Activated CD8-positive, alpha-beta memory T cell treated with anti-CD3 and anti-CD28 coated beads, Interleukin-2, amount 10 ng/mL, durations not matched to agents 7 days and 5 days (primary cell): ENCODE measurements around the gene NGDN. TPM values are rescaled to one million over a fixed set of nuclear protein-coding genes. Genes with fewer than 3 reads are reported as not detected.
A peak's percentile ranks its signal among the peaks of the same experiment; 100 is the strongest.
"Not testable (repeated sequence)": the region's sequence is repeated elsewhere in the genome, so short reads cannot be mapped to it uniquely, and the experiment has no call there.

Experiments used
- ATAC-seq: fragments of 150-1000 bp; cut with Tn5 transposase; one replicate; pipeline ENCODE4 v1.10.0; 2021; ENCODE audit warnings: moderate library complexity
- CTCF ChIA-PET: fragments of 350-600 bp; sonication (Branson Sonifier 250); formaldehyde crosslinking; loops from one replicate; lab custom pipeline; 2021; ENCODE audit warnings: antibody characterized with exemption; lab: Charles Lee
- DNase-seq: peaks from one replicate; pipeline ENCODE4 v3.0.0-alpha.2; 2020
- H3K27ac Mint-ChIP-seq: one replicate; pipeline ENCODE4 v1.8.0; 2021; ENCODE audit warnings: mild to moderate bottlenecking, mixed read lengths
- H3K27me3 Mint-ChIP-seq: one replicate; pipeline ENCODE4 v1.8.0; 2021; ENCODE audit warnings: mixed read lengths
- H3K36me3 Mint-ChIP-seq: one replicate; pipeline ENCODE4 v1.8.0; 2021; ENCODE audit warnings: mild to moderate bottlenecking, mixed read lengths
- H3K4me1 Mint-ChIP-seq: one replicate; pipeline ENCODE4 v1.8.0; 2021; ENCODE audit warnings: mixed read lengths
- H3K4me3 Mint-ChIP-seq: one replicate; pipeline ENCODE4 v1.8.0; 2021; ENCODE audit warnings: mild to moderate bottlenecking, moderate library complexity, mixed read lengths
- H3K9me3 Mint-ChIP-seq: one replicate; pipeline ENCODE4 v1.8.0; 2022; ENCODE audit warnings: low read depth, mixed read lengths
- total RNA-seq, 2 experiments: library from RNA; stranded (reverse); gene quantifications; one replicate each; pipeline ENCODE4 v1.2.3, GENCODE V29; 2021

Gene NGDN
- total RNA-seq, 2 experiments from 2014 or later: 42.7 to 53.0 TPM

GRCh38 chr14:23444314-23444713 lies 25.2 kb upstream of the NGDN start:
- H3K9me3 Mint-ChIP-seq: no peaks in the 10 kb centered on the region
- peaks cover 11% of the 10 kb centered on the region for H3K4me1 Mint-ChIP-seq
- ATAC-seq (no peak), DNase-seq (no peak)
- no peak overlapping the region for H3K27ac Mint-ChIP-seq
- peaks cover 5% of the 10 kb centered on the region for H3K27me3 Mint-ChIP-seq
- no peak overlapping the region for H3K4me3 Mint-ChIP-seq
- CTCF ChIA-PET: interaction anchor here (1.4 kb wide), 1 partner anchor 14 kb away, joined by 3 read pairs; no protein-coding TSS in a partner anchor
- peaks cover 2% of the 10 kb centered on the region for H3K36me3 Mint-ChIP-seq

- Mint-ChIP-seq H3K36me3 (peaks cover 2% of the 10 kb centered on the region), H3K4me3 (no peak overlapping the region), H3K27me3 (peaks cover 8% of the 10 kb centered on the region), H3K4me1 (peaks cover 11% of the 10 kb centered on the region), H3K9me3 (no peaks in the 10 kb centered on the region), H3K27ac (no peak overlapping the region)
- CTCF ChIA-PET: no interaction called here
- no peak for DNase-seq
- ATAC-seq: no peak
Measured at GRCh38 chr14:23445773-23446172, 23.7 kb upstream of the NGDN start.

- Mint-ChIP-seq H3K27ac (no peak overlapping the region), H3K36me3 (peaks cover 2% of the 10 kb centered on the region), H3K4me3 (no peak overlapping the region), H3K9me3 (no peaks in the 10 kb centered on the region), H3K27me3 (peaks cover 14% of the 10 kb centered on the region), H3K4me1 (peaks cover 9% of the 10 kb centered on the region)
- CTCF ChIA-PET: no interaction called here
- ATAC-seq (no peak), DNase-seq (no peak)
Measured at GRCh38 chr14:23446291-23446851, 23.1 kb upstream of the NGDN start.

- H3K4me3 Mint-ChIP-seq: no peak overlapping the region
- peak overlapping the region; percentile 47 for H3K27ac Mint-ChIP-seq
- H3K9me3 Mint-ChIP-seq: no peaks in the 10 kb centered on the region
- peaks cover 9% of the 10 kb centered on the region for H3K4me1 Mint-ChIP-seq
- peaks cover 15% of the 10 kb centered on the region for H3K27me3 Mint-ChIP-seq
- H3K36me3 Mint-ChIP-seq: peaks cover 2% of the 10 kb centered on the region
- DNase-seq: no peak
- peak; percentile 30 for ATAC-seq
- CTCF ChIA-PET: no interaction called here
Measured at GRCh38 chr14:23447361-23448350, 21.8 kb upstream of the NGDN start.

GRCh38 chr14:23449314-23449713 lies 20.2 kb upstream of the NGDN start:
- peaks cover 11% of the 10 kb centered on the region for H3K4me1 Mint-ChIP-seq
- no peaks in the 10 kb centered on the region for H3K9me3 Mint-ChIP-seq
- no peak overlapping the region for H3K27ac Mint-ChIP-seq
- ATAC-seq (no peak), DNase-seq (no peak)
- peaks cover 2% of the 10 kb centered on the region for H3K36me3 Mint-ChIP-seq
- no peak overlapping the region for H3K4me3 Mint-ChIP-seq
- H3K27me3 Mint-ChIP-seq: peaks cover 19% of the 10 kb centered on the region
- CTCF ChIA-PET: interaction anchor here (1.6 kb wide), 1 partner anchor 110 kb away, joined by 3 read pairs; no protein-coding TSS in a partner anchor

- H3K27ac Mint-ChIP-seq: no peak overlapping the region
- H3K27me3 Mint-ChIP-seq: peaks cover 24% of the 10 kb centered on the region
- peaks cover 11% of the 10 kb centered on the region for H3K4me1 Mint-ChIP-seq
- ATAC-seq (no peak), DNase-seq (no peak)
- H3K36me3 Mint-ChIP-seq: peaks cover 2% of the 10 kb centered on the region
- H3K4me3 Mint-ChIP-seq: no peak overlapping the region
- no peaks in the 10 kb centered on the region for H3K9me3 Mint-ChIP-seq
- CTCF ChIA-PET: interaction anchor here (1.6 kb wide), 1 partner anchor 109 kb away, joined by 3 read pairs; no protein-coding TSS in a partner anchor
Measured at GRCh38 chr14:23450379-23450778, 19.1 kb upstream of the NGDN start.

GRCh38 chr14:23452237-23452636 lies 17.3 kb upstream of the NGDN start:
- CTCF ChIA-PET: no interaction called here

GRCh38 chr14:23454445-23454856 lies 15.1 kb upstream of the NGDN start:
- CTCF ChIA-PET: no interaction called here
- ATAC-seq (no peak), DNase-seq (no peak)
- Mint-ChIP-seq H3K27ac (no peak overlapping the region), H3K27me3 (peaks cover 46% of the 10 kb centered on the region), H3K4me3 (no peak overlapping the region), H3K9me3 (no peaks in the 10 kb centered on the region), H3K36me3 (no peaks in the 10 kb centered on the region), H3K4me1 (peaks cover 3% of the 10 kb centered on the region)

More at GRCh38 chr14:23452237-23452636, 17.3 kb upstream of the NGDN start:
- no peak for DNase-seq
- peaks cover 10% of the 10 kb centered on the region for H3K4me1 Mint-ChIP-seq
- ATAC-seq: no peak
- H3K4me3 Mint-ChIP-seq: no peak overlapping the region
- H3K9me3 Mint-ChIP-seq: no peaks in the 10 kb centered on the region
- no peak overlapping the region for H3K27ac Mint-ChIP-seq
- peaks cover 36% of the 10 kb centered on the region for H3K27me3 Mint-ChIP-seq
- peaks cover 2% of the 10 kb centered on the region for H3K36me3 Mint-ChIP-seq

GRCh38 chr14:23456883-23457586 lies 12.5 kb upstream of the NGDN start:
- H3K4me1 Mint-ChIP-seq, H3K36me3 Mint-ChIP-seq, H3K27ac Mint-ChIP-seq, ATAC-seq, H3K4me3 Mint-ChIP-seq, DNase-seq, H3K9me3 Mint-ChIP-seq: not testable (repeated sequence)
- peaks cover 45% of the 10 kb centered on the region for H3K27me3 Mint-ChIP-seq
- CTCF ChIA-PET: interaction anchor here (0.6 to 1.2 kb wide), 4 partner anchors 11 to 209 kb away, joined by 3 to 5 read pairs (median 3); no protein-coding TSS in a partner anchor

GRCh38 chr14:23457587-23458445 lies 11.7 kb upstream of the NGDN start:
- DNase-seq: no peak
- Mint-ChIP-seq H3K4me1 (peaks cover 3% of the 10 kb centered on the region), H3K27me3 (peaks cover 45% of the 10 kb centered on the region), H3K4me3 (no peak overlapping the region), H3K36me3 (no peaks in the 10 kb centered on the region), H3K27ac (no peak overlapping the region), H3K9me3 (no peaks in the 10 kb centered on the region)
- CTCF ChIA-PET: interaction anchor here (0.6 kb wide), 1 partner anchor 208 kb away, joined by 3 read pairs; no protein-coding TSS in a partner anchor
- ATAC-seq: no peak

- H3K27ac Mint-ChIP-seq: no peak overlapping the region
- no peak overlapping the region for H3K4me3 Mint-ChIP-seq
- H3K9me3 Mint-ChIP-seq: no peaks in the 10 kb centered on the region
- CTCF ChIA-PET: no interaction called here
- ATAC-seq (no peak), DNase-seq (no peak)
- peaks cover 24% of the 10 kb centered on the region for H3K27me3 Mint-ChIP-seq
- H3K4me1 Mint-ChIP-seq: no peaks in the 10 kb centered on the region
- H3K36me3 Mint-ChIP-seq: no peaks in the 10 kb centered on the region
Measured at GRCh38 chr14:23460960-23461359, 8.5 kb upstream of the NGDN start.

- ATAC-seq (no peak), DNase-seq (no peak)
- CTCF ChIA-PET: no interaction called here
- Mint-ChIP-seq H3K4me3 (no peak overlapping the region), H3K36me3 (no peaks in the 10 kb centered on the region), H3K27me3 (peaks cover 6% of the 10 kb centered on the region), H3K4me1 (no peaks in the 10 kb centered on the region), H3K27ac (no peak overlapping the region), H3K9me3 (no peaks in the 10 kb centered on the region)
Measured at GRCh38 chr14:23464700-23465099, 4.8 kb upstream of the NGDN start.
